IMR-90 (cell line): ENCODE measurements around the gene SDHB. TPM values are rescaled to one million over a fixed set of nuclear protein-coding genes. Genes with fewer than 3 reads are reported as not detected.

Source experiments
- ATAC-seq: fragments of 200-7000 bp; cut with Tn5 transposase; 2 replicates; pipeline ENCODE4 v1.9.1; 2020; ENCODE audit warnings: low read depth, mild to moderate bottlenecking, moderate library complexity
- BruUV-seq: library from RNA; stranded (reverse); fragments of 400-500 nt; replicated peaks from 2 replicates; lab custom pipeline; 2021; lab: Mats Ljungman, UMichigan
- CTCF ChIA-PET: fragments of 300-600 bp; formaldehyde crosslinking; extraction: SDS; loops from one replicate; lab custom pipeline; 2021; ENCODE audit warnings: antibody characterized with exemption; lab: Yijun Ruan, JAX
- POLR2A ChIA-PET: fragments of 300-600 bp; sonication (Branson Sonifier 250); formaldehyde crosslinking; loops from one replicate; lab custom pipeline; 2022; ENCODE audit warnings: antibody characterized with exemption; ENCODE audit not compliant: unreplicated experiment; lab: Charles Lee
- DNase-seq: peaks from one replicate; pipeline ENCODE4 v3.0.0; 2013
- H2AFZ ChIP-seq: replicated peaks from 2 replicates; pipeline ENCODE3; 2013; ENCODE audit warnings: low read length, mild to moderate bottlenecking; ENCODE audit not compliant: poor library complexity
- H2AK5ac ChIP-seq: 2 replicates; pipeline ENCODE4 v1.6.1; 2013; ENCODE audit warnings: low read depth, low read length, inconsistent platforms
- H2AK9ac ChIP-seq: replicated peaks from 2 replicates; pipeline ENCODE3; 2013; ENCODE audit warnings: mild to moderate bottlenecking, low read depth, low read length, moderate library complexity; ENCODE audit not compliant: poor library complexity
- H2BK120ac ChIP-seq: 2 replicates; pipeline ENCODE4 v1.6.1; 2013; ENCODE audit warnings: low read depth, low read length, inconsistent platforms
- H2BK15ac ChIP-seq: 3 replicates; pipeline ENCODE4 v1.6.1; 2013; ENCODE audit warnings: low read depth, low read length, inconsistent platforms
- H2BK20ac ChIP-seq: 2 replicates; pipeline ENCODE4 v1.6.1; 2013; ENCODE audit warnings: low read depth, mild to moderate bottlenecking, inconsistent platforms, low read length, moderate library complexity
- H2BK5ac ChIP-seq: 2 replicates; pipeline ENCODE4 v1.6.1; 2013; ENCODE audit warnings: mild to moderate bottlenecking, low read depth, low read length, inconsistent platforms; ENCODE audit not compliant: poor library complexity, severe bottlenecking
- H3K14ac ChIP-seq: replicated peaks from 2 replicates; pipeline ENCODE4 v1.6.1; 2013; ENCODE audit warnings: low read depth, low read length, inconsistent platforms
- H3K18ac ChIP-seq: 2 replicates; pipeline ENCODE4 v1.6.1; 2013; ENCODE audit warnings: low read depth, low read length, control low read depth
- H3K23ac ChIP-seq: 2 replicates; pipeline ENCODE4 v1.6.1; 2013; ENCODE audit warnings: low read depth, low read length, inconsistent platforms
- H3K27ac ChIP-seq: 2 replicates; pipeline ENCODE4 v1.5.1; 2013; ENCODE audit warnings: mild to moderate bottlenecking, control low read depth, low read length; ENCODE audit not compliant: insufficient read depth
- H3K27me3 ChIP-seq: 2 replicates; pipeline ENCODE4 v1.6.1; 2013; ENCODE audit warnings: low read length; ENCODE audit not compliant: control insufficient read depth, insufficient read depth
- H3K36me3 ChIP-seq: 2 replicates; pipeline ENCODE4 v1.6.1; 2013; ENCODE audit warnings: low read length, mixed read lengths; ENCODE audit not compliant: control insufficient read depth, insufficient read depth
- H3K4ac ChIP-seq: 2 replicates; pipeline ENCODE4 v1.6.1; 2013; ENCODE audit warnings: low read depth, low read length, inconsistent platforms
- H3K4me1 ChIP-seq: 2 replicates; pipeline ENCODE4 v1.6.1; 2013; ENCODE audit warnings: low read length, mixed read lengths; ENCODE audit not compliant: control insufficient read depth, insufficient read depth
- H3K4me2 ChIP-seq: 2 replicates; pipeline ENCODE4 v1.6.1; 2013; ENCODE audit warnings: low read depth, mild to moderate bottlenecking, control low read depth, low read length, moderate library complexity
- H3K4me3 ChIP-seq: 2 replicates; pipeline ENCODE4 v1.5.1; 2013; ENCODE audit warnings: low read depth, mild to moderate bottlenecking, control low read depth, low read length, moderate library complexity; ENCODE audit not compliant: insufficient read depth
- H3K56ac ChIP-seq: 2 replicates; pipeline ENCODE4 v1.6.1; 2013; ENCODE audit warnings: low read length, inconsistent platforms; ENCODE audit not compliant: insufficient read depth; ENCODE audit errors: extremely low read depth
- H3K79me1 ChIP-seq, 2 experiments: 2 replicates each; pipeline ENCODE4 v1.6.1; 2013; ENCODE audit warnings: low read length in 2 of 2, inconsistent platforms in 1 of 2, low read depth in 1 of 2
- H3K9ac ChIP-seq: 2 replicates; pipeline ENCODE4 v1.6.1; 2013; ENCODE audit warnings: low read depth, low read length, control low read depth
- H3K9me1 ChIP-seq: 2 replicates; pipeline ENCODE4 v1.6.1; 2013; ENCODE audit warnings: low read length, inconsistent platforms; ENCODE audit not compliant: insufficient read depth
- H3K9me3 ChIP-seq: 2 replicates; pipeline ENCODE4 v1.6.1; 2013; ENCODE audit warnings: low read length; ENCODE audit not compliant: control insufficient read depth, insufficient read depth
- H4K20me1 ChIP-seq: 2 replicates; pipeline ENCODE4 v1.6.1; 2013; ENCODE audit warnings: low read length, inconsistent platforms; ENCODE audit not compliant: insufficient read depth
- H4K5ac ChIP-seq: 2 replicates; pipeline ENCODE4 v1.6.1; 2013; ENCODE audit warnings: mild to moderate bottlenecking, low read depth, low read length, control low read depth
- H4K8ac ChIP-seq, 2 experiments: 2 replicates each; pipeline ENCODE4 v1.6.1; 2013; ENCODE audit warnings: low read depth in 2 of 2, low read length in 2 of 2, control low read depth in 1 of 2, inconsistent platforms in 1 of 2
- H4K91ac ChIP-seq: 2 replicates; pipeline ENCODE4 v1.6.1; 2013; ENCODE audit warnings: low read depth, low read length, inconsistent platforms; ENCODE audit not compliant: insufficient read depth
- BHLHE40 ChIP-seq: fragments of 150-350 bp; IDR thresholded peaks from 2 replicates; pipeline ENCODE4 v1.6.1; 2016; ENCODE audit warnings: mild to moderate bottlenecking, low read depth, low read length
- CEBPB ChIP-seq: IDR thresholded peaks from 2 replicates; pipeline ENCODE4 v1.6.1; 2012; ENCODE audit warnings: low read depth, low read length, improper control_type of control experiment
- CHD1 ChIP-seq: IDR thresholded peaks from 2 replicates; pipeline ENCODE4 v1.6.1; 2012; ENCODE audit warnings: low read depth, low read length, improper control_type of control experiment
- CTCF ChIP-seq: conservative IDR thresholded peaks from 2 replicates; pipeline ENCODE4 v1.5.1; 2012; ENCODE audit warnings: mild to moderate bottlenecking, low read depth, low read length, improper control_type of control experiment
- ELK1 ChIP-seq: fragments of 150-350 bp; IDR thresholded peaks from 2 replicates; pipeline ENCODE4 v1.6.1; 2016; ENCODE audit warnings: low read depth, mild to moderate bottlenecking, low read length, moderate library complexity, borderline replicate concordance
- FOS ChIP-seq: fragments of 150-350 bp; IDR thresholded peaks from 2 replicates; pipeline ENCODE4 v1.6.1; 2016; ENCODE audit warnings: low read depth, low read length
- MAFK ChIP-seq: IDR thresholded peaks from 2 replicates; pipeline ENCODE4 v1.6.1; 2012; ENCODE audit warnings: low read depth, low read length, improper control_type of control experiment
- MAZ ChIP-seq: IDR thresholded peaks from 2 replicates; pipeline ENCODE4 v1.6.1; 2012; ENCODE audit warnings: low read depth, mild to moderate bottlenecking, low read length, improper control_type of control experiment, moderate library complexity, borderline replicate concordance
- MXI1 ChIP-seq: IDR thresholded peaks from 2 replicates; pipeline ENCODE4 v1.6.1; 2012; ENCODE audit warnings: low read depth, mild to moderate bottlenecking, low read length, moderate library complexity, borderline replicate concordance
- NFE2L2 ChIP-seq: fragments of 150-350 bp; IDR thresholded peaks from 2 replicates; pipeline ENCODE4 v1.6.1; 2016; ENCODE audit warnings: low read depth, mild to moderate bottlenecking, low read length
- POLR2A ChIP-seq: IDR thresholded peaks from 2 replicates; pipeline ENCODE4 v1.6.1; 2012; ENCODE audit warnings: mild to moderate bottlenecking, low read depth, low read length
- RAD21 ChIP-seq: IDR thresholded peaks from 2 replicates; pipeline ENCODE4 v1.6.1; 2012; ENCODE audit warnings: low read length, improper control_type of control experiment
- RCOR1 ChIP-seq: IDR thresholded peaks from 2 replicates; pipeline ENCODE4 v1.6.1; 2012; ENCODE audit warnings: mild to moderate bottlenecking, low read length, improper control_type of control experiment; ENCODE audit not compliant: insufficient replicate concordance
- RFX5 ChIP-seq: IDR thresholded peaks from 2 replicates; pipeline ENCODE4 v1.8.0; 2012; ENCODE audit warnings: low read depth, mild to moderate bottlenecking, low read length, moderate library complexity
- SMC3 ChIP-seq: fragments of 150-350 bp; IDR thresholded peaks from 2 replicates; pipeline ENCODE4 v1.6.1; 2016; ENCODE audit warnings: low read depth, mild to moderate bottlenecking, antibody characterized with exemption, low read length, moderate library complexity
- USF2 ChIP-seq: fragments of 150-350 bp; IDR thresholded peaks from 2 replicates; pipeline ENCODE4 v1.6.1; 2017; ENCODE audit warnings: mild to moderate bottlenecking, antibody characterized with exemption, low read length, low read depth
- WGBS, 2 experiments: methylation state at CpG; one replicate each; pipeline versions ENCODE4 v1.1.5 to v1.1.7; 2013; ENCODE audit warnings: missing lambda C conversion rate in 2 of 2; ENCODE audit not compliant: insufficient read length in 1 of 2; ENCODE audit errors: extremely low coverage in 2 of 2; 5-methylcytosine and 5-hydroxymethylcytosine counted together
- dilution Hi-C: fragments of 300-500 bp; cut with HindIII; formaldehyde crosslinking; loops from one replicate; pipeline ENCODE4 v1.14.3; 2018; ENCODE audit warnings: low sequenced_read_pairs; ENCODE audit not compliant: unreplicated experiment
- in situ Hi-C: fragments of 300-500 bp; cut with MboI; formaldehyde crosslinking; loops from 3 replicates; pipeline ENCODE4 v1.14.3; 2019; ENCODE audit warnings: low sequenced_read_pairs, inconsistent platforms, mixed read lengths
- intact Hi-C: fragments of 100-400 bp; cut with micrococcal nuclease; formaldehyde crosslinking; loops from 2 replicates; pipeline ENCODE4 v1.10.0; 2022
- polyA plus RNA-seq, 3 experiments: library from polyadenylated mRNA; depleted of rRNA; stranded (reverse); fragments of >200 nt; gene quantifications; 2 replicates each; pipeline ENCODE4 v1.2.3, GENCODE V29; 2012; ENCODE audit warnings: low replicate concordance in 1 of 3
- total RNA-seq: library from RNA; depleted of rRNA; stranded (reverse); fragments of >200 nt; gene quantifications from 2 replicates; pipeline ENCODE4 v1.2.3, GENCODE V29; 2012

SDHB gene
- total and polyA plus RNA-seq, 2 of the 4 experiments (the other 2 are of a cell fraction) = 122 to 206 TPM

GRCh38 chr1:16969057-16969611 is 84.7 kb downstream of the SDHB start:
- POLR2A ChIA-PET = no interaction called here
- no peaks in the 10 kb centered on the region for H3K79me1 ChIP-seq
- no peak overlapping the region for H3K14ac ChIP-seq
- intact Hi-C loops (no loop called here), in situ Hi-C loops (no loop called here), dilution Hi-C loops (no loop called here)
- H2AFZ ChIP-seq = no peak overlapping the region
- H2BK15ac ChIP-seq = no peak overlapping the region
- peaks cover 12% of the 10 kb centered on the region for H4K20me1 ChIP-seq
- H3K18ac ChIP-seq = no peak overlapping the region
- no peak overlapping the region for H2AK9ac ChIP-seq
- H3K4ac ChIP-seq = no peak overlapping the region
- BruUV-seq = no TSS peak
- H4K5ac ChIP-seq = no peak overlapping the region
- H3K56ac ChIP-seq = no peak overlapping the region
- no peak overlapping the region for H2BK20ac ChIP-seq
- no peak overlapping the region for H3K4me2 ChIP-seq
- no peak overlapping the region for H2BK120ac ChIP-seq
- H2BK5ac ChIP-seq = no peak overlapping the region
- peaks cover 14% of the 10 kb centered on the region; the same call in 1 of the 2 replicates for H3K36me3 ChIP-seq
- CTCF ChIA-PET = no interaction called here
- H3K9me3 ChIP-seq = no peaks in the 10 kb centered on the region
- no peaks in the 10 kb centered on the region; the same call in 1 of the 2 replicates for H3K27me3 ChIP-seq
- no peak for TF ChIP-seq BHLHE40
- no peak for TF ChIP-seq NFE2L2
- TF ChIP-seq CEBPB = no peak
- no peak for TF ChIP-seq RFX5
- TF ChIP-seq FOS = no peak
- TF ChIP-seq CHD1 = no peak
- no peak for TF ChIP-seq MAFK
- no peak for TF ChIP-seq RAD21
- no peak for TF ChIP-seq SMC3
- no peak for TF ChIP-seq MXI1
- no peak for TF ChIP-seq MAZ
- TF ChIP-seq POLR2A = no peak
- no peak for TF ChIP-seq CTCF
- no peak for TF ChIP-seq ELK1
- no peak for TF ChIP-seq RCOR1
- TF ChIP-seq USF2 = no peak
- 85% methylated on average over 9 of the region's 14 CpGs; no CpG with 5 or more reads in 1 of the 2 experiments for WGBS, 2 experiments
- no peak overlapping the region for H3K23ac ChIP-seq
- no peak for DNase-seq
- H3K4me1 ChIP-seq = peaks cover 7% of the 10 kb centered on the region
- H2AK5ac ChIP-seq = no peak overlapping the region
- H3K4me3 ChIP-seq = no peak overlapping the region
- no peak for ATAC-seq
- no peak overlapping the region for H4K91ac ChIP-seq
- no peaks in the 10 kb centered on the region for H3K9me1 ChIP-seq
- H3K9ac ChIP-seq = no peak overlapping the region
- H4K8ac ChIP-seq = no peak overlapping the region
- H3K27ac ChIP-seq = no peak overlapping the region
